Measurements from ENCODE around the gene EHF.

EHF gene

GRCh38 chr11:34627197-34627596, 6.3 kb downstream of the EHF start:
- no peak for DNase-seq

GRCh38 chr11:34629711-34630110, 8.8 kb downstream of the EHF start:
- DNase-seq: no peak

- DNase-seq: no peak
Measured at GRCh38 chr11:34630544-34630943, 9.7 kb downstream of the EHF start.

- no peak for DNase-seq
Measured at GRCh38 chr11:34631297-34631696, 10.4 kb downstream of the EHF start.

GRCh38 chr11:34631737-34632104, 10.8 kb downstream of the EHF start:
- DNase-seq: no peak

- no peak for DNase-seq
Measured at GRCh38 chr11:34632105-34632791, 11.4 kb downstream of the EHF start.

GRCh38 chr11:34633640-34633989, 12.7 kb downstream of the EHF start:
- DNase-seq: no peak

- peak; percentile 12 to 28 for DNase-seq
Measured at GRCh38 chr11:34633990-34634693, 13.2 kb downstream of the EHF start.

- DNase-seq: no peak
Measured at GRCh38 chr11:34634694-34635062, 13.8 kb downstream of the EHF start.

GRCh38 chr11:34636127-34636526, 15.2 kb downstream of the EHF start:
- no peak for DNase-seq

GRCh38 chr11:34637303-34637702, 16.4 kb downstream of the EHF start:
- no peak for DNase-seq

- no peak for DNase-seq
Measured at GRCh38 chr11:34638897-34639296, 18.0 kb downstream of the EHF start.

GRCh38 chr11:34639545-34639944, 18.7 kb downstream of the EHF start:
- no peak for DNase-seq

- no peak for DNase-seq
Measured at GRCh38 chr11:34640050-34640923, 19.4 kb downstream of the EHF start.

GRCh38 chr11:34640924-34641275, 20.0 kb downstream of the EHF start:
- no peak for DNase-seq

- DNase-seq: no peak
Measured at GRCh38 chr11:34641456-34641855, 20.6 kb downstream of the EHF start.

GRCh38 chr11:34642001-34642554, 21.2 kb downstream of the EHF start:
- DNase-seq: no peak

GRCh38 chr11:34642873-34643272, 22.0 kb downstream of the EHF start:
- no peak for DNase-seq

GRCh38 chr11:34643311-34643710, 22.4 kb downstream of the EHF start:
- DNase-seq: no peak

GRCh38 chr11:34643846-34644245, 23.0 kb downstream of the EHF start:
- no peak for DNase-seq

GRCh38 chr11:34644669-34645406, 23.9 kb downstream of the EHF start:
- no peak for DNase-seq

- DNase-seq: no peak
Measured at GRCh38 chr11:34646431-34646830, 25.5 kb downstream of the EHF start.

- DNase-seq: no peak
Measured at GRCh38 chr11:34647131-34647530, 26.2 kb downstream of the EHF start.

All from CD4-positive, alpha-beta T cell treated with Interferon alpha-2 for 1 hour (primary cell).